ENCODE data around the gene GRAMD2B. TPM values are rescaled to one million over a fixed set of nuclear protein-coding genes. Genes with fewer than 3 reads are reported as not detected.

GRAMD2B gene
- total RNA-seq, 4 donors from 2014 or later: 37.7 to 61.5 (median 44.6) TPM

- Histone ChIP-seq H3K9me3 (no peaks in the 10 kb centered on the region), H3K4me1 (peaks cover 0 to 48% (median 28%) of the 10 kb centered on the region in 4 donors), H3K36me3 (peaks cover 0 to 7% (median 0%) of the 10 kb centered on the region in 3 donors), H3K27me3 (no peaks in the 10 kb centered on the region), H3K27ac (peak overlapping the region in 3 of 4 donors; percentile 29 to 86 (median 76)), H3K4me3 (no peak overlapping the region)
- TF ChIP-seq, protein P1, sequence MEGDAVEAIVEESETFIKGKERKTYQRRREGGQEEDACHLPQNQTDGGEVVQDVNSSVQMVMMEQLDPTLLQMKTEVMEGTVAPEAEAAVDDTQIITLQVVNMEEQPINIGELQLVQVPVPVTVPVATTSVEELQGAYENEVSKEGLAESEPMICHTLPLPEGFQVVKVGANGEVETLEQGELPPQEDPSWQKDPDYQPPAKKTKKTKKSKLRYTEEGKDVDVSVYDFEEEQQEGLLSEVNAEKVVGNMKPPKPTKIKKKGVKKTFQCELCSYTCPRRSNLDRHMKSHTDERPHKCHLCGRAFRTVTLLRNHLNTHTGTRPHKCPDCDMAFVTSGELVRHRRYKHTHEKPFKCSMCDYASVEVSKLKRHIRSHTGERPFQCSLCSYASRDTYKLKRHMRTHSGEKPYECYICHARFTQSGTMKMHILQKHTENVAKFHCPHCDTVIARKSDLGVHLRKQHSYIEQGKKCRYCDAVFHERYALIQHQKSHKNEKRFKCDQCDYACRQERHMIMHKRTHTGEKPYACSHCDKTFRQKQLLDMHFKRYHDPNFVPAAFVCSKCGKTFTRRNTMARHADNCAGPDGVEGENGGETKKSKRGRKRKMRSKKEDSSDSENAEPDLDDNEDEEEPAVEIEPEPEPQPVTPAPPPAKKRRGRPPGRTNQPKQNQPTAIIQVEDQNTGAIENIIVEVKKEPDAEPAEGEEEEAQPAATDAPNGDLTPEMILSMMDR (IDR thresholded peaks at IDR 0.05): no peak
- peak in 1 of 2 donors; percentile 49 for TF ChIP-seq EP300 (IDR thresholded peaks at IDR 0.05)
- WGBS, 2 donors: 41 to 46% methylated on average over 7 of the region's 7 CpGs
- peak; percentile 55 to 63 for DNase-seq (ENCODE audit: low spot score in 2 of 2)
These were observed 30.9 kb downstream of the GRAMD2B start for GRCh38 chr5:126454081-126454480.

DNA sequence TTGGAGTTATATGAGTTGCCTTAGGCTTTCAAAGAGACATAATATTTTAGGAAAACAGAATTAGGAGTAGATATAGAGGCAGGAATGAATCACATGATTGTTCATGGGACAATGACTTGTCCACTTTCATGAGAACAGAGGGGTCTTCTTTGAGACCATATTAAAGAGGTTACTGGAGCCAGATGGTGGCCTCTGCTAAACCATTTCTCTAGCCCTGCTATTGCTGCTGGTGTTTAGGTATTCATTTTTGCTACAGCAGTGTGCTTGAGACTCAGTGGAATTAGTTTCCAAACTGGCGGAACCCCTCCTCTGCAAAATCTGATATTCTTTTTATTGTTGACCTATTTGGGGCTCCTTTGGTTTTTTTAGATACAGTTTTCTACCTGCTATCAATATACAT is 31.3 kb downstream of the GRAMD2B start:
- TF ChIP-seq, protein P1 (IDR thresholded peaks at IDR 0.05): no peak
- no peak for TF ChIP-seq POLR2A (IDR thresholded peaks at IDR 0.05)
- no peak for TF ChIP-seq EP300 (IDR thresholded peaks at IDR 0.05)
- Histone ChIP-seq H3K4me3 (no peak overlapping the region), H3K27ac (peak overlapping the region in 2 of 4 donors; percentile 76 to 86), H3K27me3 (no peaks in the 10 kb centered on the region), H3K9me3 (no peaks in the 10 kb centered on the region), H3K4me1 (peaks cover 0 to 44% (median 25%) of the 10 kb centered on the region in 4 donors), H3K36me3 (peaks cover 0 to 7% (median 0%) of the 10 kb centered on the region in 3 donors)
- 91 to 94% methylated on average over 1 of the region's 1 CpG for WGBS, 2 donors
- no peak for DNase-seq (ENCODE audit: low spot score in 2 of 2)

GRCh38 chr5:126455264-126455663 is 32.1 kb downstream of the GRAMD2B start:
- Histone ChIP-seq H3K9me3 (no peaks in the 10 kb centered on the region), H3K36me3 (peaks cover 0 to 7% (median 0%) of the 10 kb centered on the region in 3 donors), H3K27me3 (no peaks in the 10 kb centered on the region), H3K4me1 (peaks cover 0 to 39% (median 20%) of the 10 kb centered on the region in 4 donors), H3K27ac (peak overlapping the region in 2 of 4 donors; percentile 76 to 86), H3K4me3 (no peak overlapping the region)
- no peak for DNase-seq (ENCODE audit: low spot score in 2 of 2)
- TF ChIP-seq POLR2A (IDR thresholded peaks at IDR 0.05) (no peak), EP300 (IDR thresholded peaks at IDR 0.05) (no peak)
- TF ChIP-seq, protein P1 (IDR thresholded peaks at IDR 0.05): no peak

GRCh38 chr5:126455728-126456127 is 32.5 kb downstream of the GRAMD2B start:
- H3K36me3 ChIP-seq: peaks cover 0 to 7% (median 0%) of the 10 kb centered on the region in 3 donors
- DNase-seq (ENCODE audit: low spot score in 2 of 2): no peak
- peaks cover 0 to 34% (median 17%) of the 10 kb centered on the region in 4 donors for H3K4me1 ChIP-seq
- peak overlapping the region in 2 of 4 donors; percentile 76 to 86 for H3K27ac ChIP-seq
- H3K4me3 ChIP-seq: no peak overlapping the region
- H3K27me3 ChIP-seq: no peaks in the 10 kb centered on the region
- TF ChIP-seq EP300 (IDR thresholded peaks at IDR 0.05) (no peak), POLR2A (IDR thresholded peaks at IDR 0.05) (no peak)
- TF ChIP-seq, protein P1 (IDR thresholded peaks at IDR 0.05): no peak
- no peaks in the 10 kb centered on the region for H3K9me3 ChIP-seq
- 69 to 74% methylated on average over 1 of the region's 1 CpG for WGBS, 2 donors

GRCh38 chr5:126456217-126456820 is 33.1 kb downstream of the GRAMD2B start:
- peaks cover 0 to 31% (median 17%) of the 10 kb centered on the region in 4 donors for H3K4me1 ChIP-seq
- WGBS, 2 donors: 72 to 73% methylated on average over 6 of the region's 6 CpGs
- no peak for DNase-seq (ENCODE audit: low spot score in 2 of 2)
- H3K9me3 ChIP-seq: no peaks in the 10 kb centered on the region
- no peak overlapping the region for H3K4me3 ChIP-seq
- no peaks in the 10 kb centered on the region for H3K27me3 ChIP-seq
- TF ChIP-seq EP300 (IDR thresholded peaks at IDR 0.05) (no peak), POLR2A (IDR thresholded peaks at IDR 0.05) (no peak)
- TF ChIP-seq, protein P1 (IDR thresholded peaks at IDR 0.05): no peak
- peaks cover 0 to 7% (median 0%) of the 10 kb centered on the region in 3 donors for H3K36me3 ChIP-seq
- peak overlapping the region in 2 of 4 donors; percentile 26 to 86 for H3K27ac ChIP-seq
